ENCODE results near the gene HMSD. TPM values are rescaled to one million over a fixed set of nuclear protein-coding genes. Genes with fewer than 3 reads are reported as not detected.
A peak's percentile ranks its signal among the peaks of the same experiment; 100 is the strongest.

The HMSD gene
- total RNA-seq, 1 donor from 2014 or later, result not detected

GRCh38 chr18:63953811-63954210 is 4.7 kb downstream of the HMSD start:
- DNase-seq (ENCODE audit: low read depth), result peak; percentile 28

DNA sequence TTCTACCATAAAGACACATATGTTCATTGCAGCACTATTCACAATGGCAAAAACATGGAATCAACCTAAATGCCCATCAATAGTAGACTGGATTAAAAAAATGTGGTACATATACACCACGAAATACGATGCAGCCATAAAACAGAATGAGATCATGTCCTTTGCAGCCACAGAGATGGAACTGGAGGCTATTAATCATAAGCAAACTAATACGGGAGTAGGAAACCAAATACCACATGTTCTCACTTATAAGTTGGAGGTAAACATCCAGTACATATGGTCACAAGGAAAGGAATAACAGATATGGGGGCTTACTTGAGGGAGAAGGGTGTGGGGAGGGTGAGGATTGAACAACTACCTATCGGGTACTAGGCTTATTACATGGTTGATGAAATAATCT is 7.7 kb downstream of the HMSD start:
- DNase-seq (ENCODE audit: low read depth), result no peak

DNA sequence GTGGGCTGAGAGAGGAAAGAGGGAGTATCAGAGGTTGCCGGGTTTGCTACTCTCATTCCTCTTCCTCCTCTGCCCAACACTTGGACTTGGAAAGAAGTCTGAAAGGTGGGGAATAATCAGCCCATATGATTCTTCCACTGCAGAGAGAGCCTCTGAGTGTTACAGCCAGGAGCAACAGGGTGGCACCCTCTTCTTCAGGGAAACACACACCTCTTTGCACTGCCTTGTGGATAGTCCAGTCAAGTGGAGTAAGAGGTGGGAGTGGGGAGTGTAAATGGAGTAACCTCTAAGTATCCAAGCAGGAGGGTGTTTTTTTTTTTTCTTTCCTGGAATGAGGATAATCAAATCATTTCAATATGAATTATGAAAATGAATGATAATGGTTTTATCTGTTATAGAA is 11.8 kb downstream of the HMSD start:
- no peak for DNase-seq (ENCODE audit: low read depth)

DNA sequence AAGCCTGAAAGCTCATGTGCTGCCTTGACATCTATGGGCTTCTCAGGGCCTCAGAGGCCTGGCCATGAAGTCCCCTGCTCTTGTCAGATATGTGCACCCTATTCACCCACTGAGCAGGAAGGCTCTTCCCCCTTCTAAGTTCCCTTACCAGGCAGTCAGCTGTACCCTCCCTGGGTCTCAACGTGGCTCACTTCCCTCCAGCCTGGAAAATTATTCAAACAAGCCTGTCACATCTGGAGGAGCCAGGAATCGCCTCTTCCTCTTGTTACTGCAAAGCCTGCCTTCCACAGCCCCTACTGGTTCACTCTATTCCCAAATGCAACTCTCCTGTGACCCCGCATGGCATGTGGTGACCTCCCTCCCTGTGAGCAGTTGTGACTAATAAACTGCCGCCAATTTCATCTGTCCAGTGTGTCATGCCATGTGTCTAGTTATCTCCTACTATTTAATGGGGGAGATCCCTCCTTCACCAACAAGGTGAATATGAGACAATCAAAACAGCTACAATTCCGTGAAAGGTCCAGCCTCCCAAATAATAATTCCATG is 12.4 kb downstream of the HMSD start:
- no peak for DNase-seq (ENCODE audit: low read depth)

DNA sequence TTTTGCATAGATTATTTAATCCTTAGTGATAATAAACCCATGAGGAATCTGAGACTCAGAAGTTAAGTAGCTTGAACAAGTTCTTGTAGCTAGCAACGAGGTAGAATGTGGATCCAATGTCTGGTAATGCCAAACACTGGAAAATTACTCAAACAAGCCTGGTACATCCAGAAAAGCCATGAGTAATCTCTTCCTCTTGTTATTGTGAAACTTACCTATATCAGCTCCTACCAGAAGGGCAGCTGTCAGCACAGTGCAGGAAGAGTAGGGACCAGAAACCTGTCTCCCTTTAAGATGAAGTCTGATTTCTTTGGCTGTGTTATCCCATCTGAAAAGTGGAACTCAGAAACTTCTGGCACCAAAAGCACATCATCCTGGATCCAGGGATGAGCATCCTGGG is 13.0 kb downstream of the HMSD start:
- DNase-seq (ENCODE audit: low read depth), result no peak

GRCh38 chr18:63963615-63964256 is 14.6 kb downstream of the HMSD start:
- DNase-seq (ENCODE audit: low read depth), result peak; percentile 64

DNA sequence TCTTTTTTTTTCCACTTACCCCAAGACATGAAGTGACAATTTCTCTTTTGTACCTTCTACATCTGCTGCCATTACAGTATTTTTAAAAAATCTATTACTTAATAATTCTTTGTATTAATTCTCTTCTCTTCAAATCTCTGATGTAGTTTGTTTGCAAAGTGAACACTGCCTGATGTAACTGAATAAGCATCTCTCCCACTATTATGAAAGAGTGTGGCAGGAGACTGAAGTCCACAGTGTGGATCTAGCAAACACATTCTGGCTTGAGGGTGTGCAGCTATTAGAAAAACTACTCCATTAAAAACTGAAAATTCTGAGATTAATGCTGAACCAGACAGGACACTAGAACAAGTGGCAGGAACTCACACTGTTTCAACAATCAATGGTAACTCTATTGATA is 15.8 kb downstream of the HMSD start:
- DNase-seq (ENCODE audit: low read depth), result no peak

GRCh38 chr18:63965716-63966330 is 16.7 kb downstream of the HMSD start:
- peak; percentile 11 for DNase-seq (ENCODE audit: low read depth)

GRCh38 chr18:63969942-63970808 is 21.1 kb downstream of the HMSD start, which contains the start of gene SERPINB8:
TSS of gene SERPINB8 (plus strand) at chr18:63970081. CDS start at chr18:63978309, 8,228 bp downstream.
- peak; percentile 95 for DNase-seq (ENCODE audit: low read depth)

GRCh38 chr18:63970809-63971205 is 21.7 kb downstream of the HMSD start:
- DNase-seq (ENCODE audit: low read depth), result peak; percentile 33

- no peak for DNase-seq (ENCODE audit: low read depth)
Observed at GRCh38 chr18:63971320-63972001, 22.4 kb downstream of the HMSD start.

- no peak for DNase-seq (ENCODE audit: low read depth)
Observed at GRCh38 chr18:63972002-63972376, 22.9 kb downstream of the HMSD start.

DNA sequence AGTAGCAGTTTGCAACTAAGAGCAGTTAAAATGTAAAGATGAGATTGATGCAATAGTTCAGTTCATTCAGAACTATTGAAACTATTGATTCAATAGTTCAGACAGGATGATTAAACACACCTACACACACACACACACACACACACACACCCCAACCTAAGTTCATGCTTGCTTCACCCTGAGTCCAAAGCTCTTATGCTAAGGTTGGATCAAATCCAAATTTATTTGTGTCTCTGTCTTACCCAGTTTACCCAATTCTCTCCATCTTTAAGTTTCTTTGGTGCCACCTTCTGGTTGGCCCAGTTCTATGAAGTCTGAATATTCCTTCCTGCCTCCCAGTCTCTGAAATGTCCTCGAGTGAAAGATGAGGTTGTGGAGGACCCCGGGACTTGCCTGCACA is 25.9 kb downstream of the HMSD start:
- peak; percentile 21 for DNase-seq (ENCODE audit: low read depth)

GRCh38 chr18:63975628-63976027 is 26.5 kb downstream of the HMSD start:
- DNase-seq (ENCODE audit: low read depth), result no peak

DNA sequence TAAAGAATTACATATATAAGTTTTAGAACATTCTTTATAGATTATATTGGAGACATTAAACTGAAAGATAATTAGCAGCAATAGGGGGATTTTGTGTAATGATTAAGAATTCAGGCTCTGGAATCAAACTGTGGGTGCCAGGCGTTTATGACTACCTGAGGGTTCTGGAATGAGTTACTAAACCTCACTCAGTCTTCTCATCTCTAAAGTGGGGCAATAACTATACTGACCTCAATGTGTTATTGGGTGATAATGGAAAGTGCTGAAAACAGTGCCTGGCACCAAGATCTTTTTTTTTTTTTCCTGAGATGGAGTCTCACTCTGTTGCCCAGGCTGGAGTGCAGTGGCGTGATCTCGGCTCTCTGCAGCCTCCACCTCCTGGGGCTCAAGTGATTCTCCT is 27.9 kb downstream of the HMSD start:
- DNase-seq (ENCODE audit: low read depth), result no peak

- DNase-seq (ENCODE audit: low read depth), result peak; percentile 74
Observed at GRCh38 chr18:63979409-63979920, 30.4 kb downstream of the HMSD start.

DNA sequence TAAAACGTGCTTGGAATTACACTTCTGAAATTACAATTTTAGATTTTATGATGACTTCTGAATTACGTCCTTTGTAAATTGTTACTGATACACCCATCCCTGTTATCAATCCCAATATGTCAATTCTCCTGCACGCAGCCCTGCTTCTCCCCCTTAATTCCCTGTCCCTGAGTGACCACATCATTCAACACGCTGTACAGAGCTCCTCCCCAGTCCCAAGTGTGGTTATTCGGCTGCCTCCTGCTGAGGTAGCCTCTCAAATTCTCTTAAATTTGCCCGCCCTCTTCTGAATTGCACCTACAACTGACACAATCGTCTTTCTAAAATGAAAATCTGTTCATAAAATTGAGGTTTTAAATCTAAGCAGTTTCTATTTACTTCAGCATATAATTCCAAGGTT is 30.9 kb downstream of the HMSD start:
- DNase-seq (ENCODE audit: low read depth), result no peak

DNA sequence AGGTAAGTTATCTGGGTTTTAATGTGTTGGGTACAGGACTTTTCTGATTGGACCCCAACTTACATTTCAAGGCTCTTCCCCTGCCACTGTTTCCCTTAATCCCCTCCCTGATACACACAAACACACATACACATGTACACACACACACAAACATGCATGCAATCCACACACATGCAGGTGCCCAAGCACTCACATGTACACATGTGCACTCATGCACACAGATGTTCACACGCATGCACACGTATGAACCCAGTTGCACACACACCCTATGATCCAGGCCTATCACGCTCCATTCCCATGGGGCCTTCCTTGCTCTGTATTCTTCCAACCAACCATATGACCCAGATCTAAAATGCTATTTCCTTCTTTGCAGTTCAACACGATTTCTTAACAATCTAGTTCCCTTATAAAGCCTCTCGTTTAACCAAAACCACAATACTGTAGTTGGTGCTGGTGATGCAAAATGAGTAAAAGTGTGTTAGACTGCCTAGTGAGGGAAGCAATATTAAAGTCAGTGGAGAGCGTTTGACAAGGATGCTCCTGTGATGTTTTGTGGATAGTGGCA is 31.9 kb downstream of the HMSD start:
- DNase-seq (ENCODE audit: low read depth), result no peak

- no peak for DNase-seq (ENCODE audit: low read depth)
Observed at GRCh38 chr18:63981719-63982118, 32.6 kb downstream of the HMSD start.

DNA sequence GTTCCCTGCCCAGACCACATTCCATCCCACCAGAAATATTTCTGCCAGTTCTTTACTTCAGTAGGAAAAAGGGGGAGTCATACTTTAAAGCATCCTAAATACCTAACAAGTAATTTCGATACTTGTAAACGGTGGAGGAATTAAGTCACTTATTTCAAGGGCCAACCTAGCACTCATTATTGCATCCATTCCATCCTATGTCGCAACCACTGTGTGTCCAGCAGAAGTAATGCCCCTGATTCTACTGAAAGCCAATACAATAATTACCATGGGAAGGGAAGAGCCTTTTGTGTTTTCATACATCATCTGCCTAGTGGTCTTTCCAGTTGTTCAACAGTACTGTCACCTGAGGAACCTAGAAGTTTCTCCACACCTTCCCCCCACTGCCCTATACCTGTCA is 33.3 kb downstream of the HMSD start:
- DNase-seq (ENCODE audit: low read depth), result no peak

DNA sequence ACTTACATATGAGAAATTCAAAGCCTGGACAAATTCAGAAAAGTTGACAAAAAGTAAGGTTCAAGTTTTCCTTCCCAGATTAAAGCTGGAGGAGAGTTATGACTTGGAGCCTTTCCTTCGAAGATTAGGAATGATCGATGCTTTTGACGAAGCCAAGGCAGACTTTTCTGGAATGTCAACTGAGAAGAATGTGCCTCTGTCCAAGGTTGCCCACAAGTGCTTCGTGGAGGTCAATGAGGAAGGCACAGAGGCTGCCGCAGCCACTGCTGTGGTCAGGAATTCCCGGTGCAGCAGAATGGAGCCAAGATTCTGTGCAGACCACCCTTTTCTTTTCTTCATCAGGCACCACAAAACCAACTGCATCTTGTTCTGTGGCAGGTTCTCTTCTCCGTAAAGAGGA is 37.8 kb downstream of the HMSD start:
- peak; percentile 11 for DNase-seq (ENCODE audit: low read depth)

Measured in myocyte (in vitro differentiated cells).